Measurements from ENCODE around the gene MYBPHL.

DNA sequence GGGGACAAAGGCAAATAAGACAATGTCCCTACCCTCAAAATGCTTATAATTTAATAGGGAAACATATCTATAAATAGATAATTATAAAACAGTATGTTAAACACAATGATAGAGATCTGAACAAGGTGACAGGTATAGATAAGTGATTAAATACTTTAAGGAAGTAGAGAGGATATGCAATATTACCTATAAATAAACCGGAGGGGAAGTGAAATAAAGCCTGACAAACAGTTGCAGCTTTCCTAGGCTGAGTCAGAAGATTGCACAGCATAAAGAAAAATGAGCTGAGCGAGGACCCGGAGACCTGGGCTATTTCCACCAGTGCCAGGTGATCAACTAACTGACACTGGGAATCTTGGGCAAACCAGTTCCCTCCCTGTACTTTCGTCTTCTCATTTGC is 12.3 kb downstream of the MYBPHL start:
- TF ChIP-seq POLR2A (IDR thresholded peaks at IDR 0.05) (no peak), EP300 (IDR thresholded peaks at IDR 0.05) (no peak)
- TF ChIP-seq, protein P1, sequence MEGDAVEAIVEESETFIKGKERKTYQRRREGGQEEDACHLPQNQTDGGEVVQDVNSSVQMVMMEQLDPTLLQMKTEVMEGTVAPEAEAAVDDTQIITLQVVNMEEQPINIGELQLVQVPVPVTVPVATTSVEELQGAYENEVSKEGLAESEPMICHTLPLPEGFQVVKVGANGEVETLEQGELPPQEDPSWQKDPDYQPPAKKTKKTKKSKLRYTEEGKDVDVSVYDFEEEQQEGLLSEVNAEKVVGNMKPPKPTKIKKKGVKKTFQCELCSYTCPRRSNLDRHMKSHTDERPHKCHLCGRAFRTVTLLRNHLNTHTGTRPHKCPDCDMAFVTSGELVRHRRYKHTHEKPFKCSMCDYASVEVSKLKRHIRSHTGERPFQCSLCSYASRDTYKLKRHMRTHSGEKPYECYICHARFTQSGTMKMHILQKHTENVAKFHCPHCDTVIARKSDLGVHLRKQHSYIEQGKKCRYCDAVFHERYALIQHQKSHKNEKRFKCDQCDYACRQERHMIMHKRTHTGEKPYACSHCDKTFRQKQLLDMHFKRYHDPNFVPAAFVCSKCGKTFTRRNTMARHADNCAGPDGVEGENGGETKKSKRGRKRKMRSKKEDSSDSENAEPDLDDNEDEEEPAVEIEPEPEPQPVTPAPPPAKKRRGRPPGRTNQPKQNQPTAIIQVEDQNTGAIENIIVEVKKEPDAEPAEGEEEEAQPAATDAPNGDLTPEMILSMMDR (IDR thresholded peaks at IDR 0.05): no peak
